HepG2 (cell line): ENCODE measurements around the gene CEACAM5. TPM values are rescaled to one million over a fixed set of nuclear protein-coding genes. Genes with fewer than 3 reads are reported as not detected.

Experiments used
- KDM5B ChIP-seq: sonication (generic); formaldehyde crosslinking; IDR thresholded peaks from 2 replicates; pipeline ENCODE4 v1.4.0; 2020; ENCODE audit warnings: missing genetic modification reagents, mild to moderate bottlenecking, borderline replicate concordance
- RNF2 ChIP-seq: fragments of 450-650 bp; conservative IDR thresholded peaks from 2 replicates; pipeline ENCODE4 v1.6.1; 2016; ENCODE audit warnings: low read depth
- SETDB1 ChIP-seq: sonication (generic); formaldehyde crosslinking; IDR thresholded peaks from 2 replicates; pipeline ENCODE4 v1.5.1; 2020; ENCODE audit warnings: missing genetic modification reagents, mild to moderate bottlenecking, borderline replicate concordance
- SMC3 ChIP-seq: IDR thresholded peaks from 2 replicates; pipeline ENCODE4 v1.6.1; 2011; ENCODE audit warnings: low read length, improper control_type of control experiment
- SNAI1 ChIP-seq: sonication (generic); formaldehyde crosslinking; IDR thresholded peaks from 2 replicates; pipeline ENCODE4 v1.5.0; 2020; ENCODE audit warnings: mild to moderate bottlenecking, missing genetic modification reagents, borderline replicate concordance
- SP5 ChIP-seq: IDR thresholded peaks from 2 replicates; pipeline ENCODE4 v1.6.1; 2016; ENCODE audit warnings: low read depth, borderline replicate concordance
- ZMYM2 ChIP-seq: sonication (generic); formaldehyde crosslinking; IDR thresholded peaks from 2 replicates; pipeline ENCODE4 v1.8.0; 2022; ENCODE audit warnings: mild to moderate bottlenecking, missing genetic modification reagents
- ZNF121 ChIP-seq: sonication (generic); formaldehyde crosslinking; IDR thresholded peaks from 2 replicates; pipeline ENCODE4 v1.5.0; 2020; ENCODE audit warnings: mild to moderate bottlenecking, missing genetic modification reagents
- ZNF274 ChIP-seq: sonication (generic); formaldehyde crosslinking; IDR thresholded peaks from 2 replicates; pipeline ENCODE4 v1.5.1; 2020; ENCODE audit warnings: mild to moderate bottlenecking, missing genetic modification reagents
- ZNF615 ChIP-seq: sonication (generic); formaldehyde crosslinking; IDR thresholded peaks from 2 replicates; pipeline ENCODE4 v1.5.0; 2020; ENCODE audit warnings: mild to moderate bottlenecking, missing genetic modification reagents, borderline replicate concordance
- polyA plus RNA-seq, 8 experiments: library from polyadenylated mRNA; depleted of rRNA in 3 of 8; stranded (reverse) in 7 of 8; unstranded in 1 of 8; fragments of >200 nt; fragmentation: Illumina TruSeq in 4 of 8; extraction: Trizol in 4 of 8; gene quantifications; 2 replicates each; pipeline versions ENCODE4 v1.2.1 to v1.2.3, GENCODE V29; 2011 to 2016; ENCODE audit warnings: low read depth in 4 of 8, missing spikeins in 1 of 8, mixed read lengths in 1 of 8; ENCODE audit not compliant: insufficient read depth in 1 of 8
- total RNA-seq, 5 experiments: library from RNA; depleted of rRNA; stranded (reverse); fragments of >200 nt; fragmentation: Illumina TruSeq; extraction: Trizol; gene quantifications; 2 replicates each; pipeline ENCODE4 v1.2.3, GENCODE V29; 2016; ENCODE audit warnings: low read depth in 1 of 5
- TF ChIP-seq, protein P1 (sequence below), 2 experiments: IDR thresholded peaks; 2 replicates each; pipeline ENCODE4 v1.6.1; 2011 to 2012; ENCODE audit warnings: low read length in 2 of 2, borderline replicate concordance in 1 of 2, low read depth in 1 of 2, mild to moderate bottlenecking in 1 of 2, moderate library complexity in 1 of 2
- TF ChIP-seq, protein P2 (sequence below): IDR thresholded peaks from 2 replicates; pipeline ENCODE4 v1.6.1; 2018; ENCODE audit warnings: missing genetic modification reagents, mild to moderate bottlenecking, missing compliant biosample characterization
- TF ChIP-seq, protein P3 (sequence below): sonication (generic); formaldehyde crosslinking; IDR thresholded peaks from 2 replicates; pipeline ENCODE4 v1.5.1; 2020; ENCODE audit warnings: mild to moderate bottlenecking, missing genetic modification reagents
- TF ChIP-seq, protein P4 (sequence below): sonication (generic); formaldehyde crosslinking; IDR thresholded peaks from 2 replicates; pipeline ENCODE4 v1.8.0; 2022; ENCODE audit warnings: missing genetic modification reagents, mild to moderate bottlenecking, borderline replicate concordance
- TF ChIP-seq, protein P5 (sequence below): sonication (generic); formaldehyde crosslinking; IDR thresholded peaks from 2 replicates; pipeline ENCODE4 v1.4.0; 2020; ENCODE audit warnings: missing genetic modification reagents, borderline replicate concordance

The CEACAM5 gene
- total and polyA plus RNA-seq, 2 of the 13 experiments (the other 11 are each of a cell fraction or from before 2014, with no cell fraction given), result not detected

DNA sequence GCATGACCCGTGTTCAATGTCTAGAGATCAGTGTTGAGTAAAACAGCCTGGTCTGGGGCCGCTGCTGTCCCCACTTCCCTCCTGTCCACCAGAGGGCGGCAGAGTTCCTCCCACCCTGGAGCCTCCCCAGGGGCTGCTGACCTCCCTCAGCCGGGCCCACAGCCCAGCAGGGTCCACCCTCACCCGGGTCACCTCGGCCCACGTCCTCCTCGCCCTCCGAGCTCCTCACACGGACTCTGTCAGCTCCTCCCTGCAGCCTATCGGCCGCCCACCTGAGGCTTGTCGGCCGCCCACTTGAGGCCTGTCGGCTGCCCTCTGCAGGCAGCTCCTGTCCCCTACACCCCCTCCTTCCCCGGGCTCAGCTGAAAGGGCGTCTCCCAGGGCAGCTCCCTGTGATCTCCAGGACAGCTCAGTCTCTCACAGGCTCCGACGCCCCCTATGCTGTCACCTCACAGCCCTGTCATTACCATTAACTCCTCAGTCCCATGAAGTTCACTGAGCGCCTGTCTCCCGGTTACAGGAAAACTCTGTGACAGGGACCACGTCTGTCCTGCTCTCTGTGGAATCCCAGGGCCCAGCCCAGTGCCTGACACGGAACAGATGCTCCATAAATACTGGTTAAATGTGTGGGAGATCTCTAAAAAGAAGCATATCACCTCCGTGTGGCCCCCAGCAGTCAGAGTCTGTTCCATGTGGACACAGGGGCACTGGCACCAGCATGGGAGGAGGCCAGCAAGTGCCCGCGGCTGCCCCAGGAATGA lies 1.5 kb upstream of the CEACAM5 start (continued):
- TF ChIP-seq, protein P1, sequence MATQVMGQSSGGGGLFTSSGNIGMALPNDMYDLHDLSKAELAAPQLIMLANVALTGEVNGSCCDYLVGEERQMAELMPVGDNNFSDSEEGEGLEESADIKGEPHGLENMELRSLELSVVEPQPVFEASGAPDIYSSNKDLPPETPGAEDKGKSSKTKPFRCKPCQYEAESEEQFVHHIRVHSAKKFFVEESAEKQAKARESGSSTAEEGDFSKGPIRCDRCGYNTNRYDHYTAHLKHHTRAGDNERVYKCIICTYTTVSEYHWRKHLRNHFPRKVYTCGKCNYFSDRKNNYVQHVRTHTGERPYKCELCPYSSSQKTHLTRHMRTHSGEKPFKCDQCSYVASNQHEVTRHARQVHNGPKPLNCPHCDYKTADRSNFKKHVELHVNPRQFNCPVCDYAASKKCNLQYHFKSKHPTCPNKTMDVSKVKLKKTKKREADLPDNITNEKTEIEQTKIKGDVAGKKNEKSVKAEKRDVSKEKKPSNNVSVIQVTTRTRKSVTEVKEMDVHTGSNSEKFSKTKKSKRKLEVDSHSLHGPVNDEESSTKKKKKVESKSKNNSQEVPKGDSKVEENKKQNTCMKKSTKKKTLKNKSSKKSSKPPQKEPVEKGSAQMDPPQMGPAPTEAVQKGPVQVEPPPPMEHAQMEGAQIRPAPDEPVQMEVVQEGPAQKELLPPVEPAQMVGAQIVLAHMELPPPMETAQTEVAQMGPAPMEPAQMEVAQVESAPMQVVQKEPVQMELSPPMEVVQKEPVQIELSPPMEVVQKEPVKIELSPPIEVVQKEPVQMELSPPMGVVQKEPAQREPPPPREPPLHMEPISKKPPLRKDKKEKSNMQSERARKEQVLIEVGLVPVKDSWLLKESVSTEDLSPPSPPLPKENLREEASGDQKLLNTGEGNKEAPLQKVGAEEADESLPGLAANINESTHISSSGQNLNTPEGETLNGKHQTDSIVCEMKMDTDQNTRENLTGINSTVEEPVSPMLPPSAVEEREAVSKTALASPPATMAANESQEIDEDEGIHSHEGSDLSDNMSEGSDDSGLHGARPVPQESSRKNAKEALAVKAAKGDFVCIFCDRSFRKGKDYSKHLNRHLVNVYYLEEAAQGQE (IDR thresholded peaks at IDR 0.05; ENCODE audit: borderline replicate concordance in 1 of 2, low read depth in 1 of 2, low read length in 2 of 2), result peak in 1 of 2 experiments; percentile 7
- TF ChIP-seq, protein P2, sequence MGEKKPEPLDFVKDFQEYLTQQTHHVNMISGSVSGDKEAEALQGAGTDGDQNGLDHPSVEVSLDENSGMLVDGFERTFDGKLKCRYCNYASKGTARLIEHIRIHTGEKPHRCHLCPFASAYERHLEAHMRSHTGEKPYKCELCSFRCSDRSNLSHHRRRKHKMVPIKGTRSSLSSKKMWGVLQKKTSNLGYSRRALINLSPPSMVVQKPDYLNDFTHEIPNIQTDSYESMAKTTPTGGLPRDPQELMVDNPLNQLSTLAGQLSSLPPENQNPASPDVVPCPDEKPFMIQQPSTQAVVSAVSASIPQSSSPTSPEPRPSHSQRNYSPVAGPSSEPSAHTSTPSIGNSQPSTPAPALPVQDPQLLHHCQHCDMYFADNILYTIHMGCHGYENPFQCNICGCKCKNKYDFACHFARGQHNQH (CRISPR knock-in tag), result no peak
- TF ChIP-seq SNAI1 (CRISPR knock-in tag) (no peak), ZNF121 (CRISPR knock-in tag) (no peak), ZNF615 (CRISPR knock-in tag) (no peak), SP5 (CRISPR knock-in tag) (0 out of 2 replicates have a peak, but pooled peaks have one; percentile 9), SETDB1 (CRISPR knock-in tag) (no peak), RNF2 (0 out of 2 replicates have a peak, but pooled peaks have one; percentile 43), KDM5B (CRISPR knock-in tag) (no peak; the same call in 1 of the 2 replicates), SMC3 (no peak), ZNF274 (CRISPR knock-in tag) (0 out of 2 replicates have a peak, but pooled peaks have one; percentile 52), ZMYM2 (CRISPR knock-in tag) (no peak)
- TF ChIP-seq, protein P3, sequence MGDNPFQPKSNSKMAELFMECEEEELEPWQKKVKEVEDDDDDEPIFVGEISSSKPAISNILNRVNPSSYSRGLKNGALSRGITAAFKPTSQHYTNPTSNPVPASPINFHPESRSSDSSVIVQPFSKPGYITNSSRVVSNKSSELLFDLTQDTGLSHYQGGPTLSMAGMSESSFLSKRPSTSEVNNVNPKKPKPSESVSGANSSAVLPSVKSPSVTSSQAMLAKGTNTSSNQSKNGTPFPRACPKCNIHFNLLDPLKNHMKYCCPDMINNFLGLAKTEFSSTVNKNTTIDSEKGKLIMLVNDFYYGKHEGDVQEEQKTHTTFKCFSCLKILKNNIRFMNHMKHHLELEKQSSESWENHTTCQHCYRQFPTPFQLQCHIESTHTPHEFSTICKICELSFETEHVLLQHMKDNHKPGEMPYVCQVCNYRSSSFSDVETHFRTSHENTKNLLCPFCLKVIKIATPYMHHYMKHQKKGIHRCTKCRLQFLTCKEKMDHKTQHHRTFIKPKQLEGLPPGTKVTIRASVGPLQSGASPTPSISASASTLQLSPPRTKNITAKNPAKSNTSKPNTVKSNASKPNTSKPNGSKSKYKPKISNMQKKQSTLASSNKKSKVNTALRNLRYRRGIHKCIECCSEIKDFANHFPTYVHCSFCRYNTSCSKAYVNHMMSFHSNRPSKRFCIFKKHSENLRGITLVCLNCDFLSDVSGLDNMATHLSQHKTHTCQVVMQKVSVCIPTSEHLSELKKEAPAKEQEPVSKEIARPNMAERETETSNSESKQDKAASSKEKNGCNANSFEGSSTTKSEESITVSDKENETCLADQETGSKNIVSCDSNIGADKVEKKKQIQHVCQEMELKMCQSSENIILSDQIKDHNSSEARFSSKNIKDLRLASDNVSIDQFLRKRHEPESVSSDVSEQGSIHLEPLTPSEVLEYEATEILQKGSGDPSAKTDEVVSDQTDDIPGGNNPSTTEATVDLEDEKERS (CRISPR knock-in tag), result peak; percentile 39; the same call in 1 of the 2 replicates
- TF ChIP-seq, protein P4, sequence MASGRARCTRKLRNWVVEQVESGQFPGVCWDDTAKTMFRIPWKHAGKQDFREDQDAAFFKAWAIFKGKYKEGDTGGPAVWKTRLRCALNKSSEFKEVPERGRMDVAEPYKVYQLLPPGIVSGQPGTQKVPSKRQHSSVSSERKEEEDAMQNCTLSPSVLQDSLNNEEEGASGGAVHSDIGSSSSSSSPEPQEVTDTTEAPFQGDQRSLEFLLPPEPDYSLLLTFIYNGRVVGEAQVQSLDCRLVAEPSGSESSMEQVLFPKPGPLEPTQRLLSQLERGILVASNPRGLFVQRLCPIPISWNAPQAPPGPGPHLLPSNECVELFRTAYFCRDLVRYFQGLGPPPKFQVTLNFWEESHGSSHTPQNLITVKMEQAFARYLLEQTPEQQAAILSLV (CRISPR knock-in tag), result 0 out of 2 replicates have a peak, but pooled peaks have one; percentile 35
- TF ChIP-seq, protein P5, sequence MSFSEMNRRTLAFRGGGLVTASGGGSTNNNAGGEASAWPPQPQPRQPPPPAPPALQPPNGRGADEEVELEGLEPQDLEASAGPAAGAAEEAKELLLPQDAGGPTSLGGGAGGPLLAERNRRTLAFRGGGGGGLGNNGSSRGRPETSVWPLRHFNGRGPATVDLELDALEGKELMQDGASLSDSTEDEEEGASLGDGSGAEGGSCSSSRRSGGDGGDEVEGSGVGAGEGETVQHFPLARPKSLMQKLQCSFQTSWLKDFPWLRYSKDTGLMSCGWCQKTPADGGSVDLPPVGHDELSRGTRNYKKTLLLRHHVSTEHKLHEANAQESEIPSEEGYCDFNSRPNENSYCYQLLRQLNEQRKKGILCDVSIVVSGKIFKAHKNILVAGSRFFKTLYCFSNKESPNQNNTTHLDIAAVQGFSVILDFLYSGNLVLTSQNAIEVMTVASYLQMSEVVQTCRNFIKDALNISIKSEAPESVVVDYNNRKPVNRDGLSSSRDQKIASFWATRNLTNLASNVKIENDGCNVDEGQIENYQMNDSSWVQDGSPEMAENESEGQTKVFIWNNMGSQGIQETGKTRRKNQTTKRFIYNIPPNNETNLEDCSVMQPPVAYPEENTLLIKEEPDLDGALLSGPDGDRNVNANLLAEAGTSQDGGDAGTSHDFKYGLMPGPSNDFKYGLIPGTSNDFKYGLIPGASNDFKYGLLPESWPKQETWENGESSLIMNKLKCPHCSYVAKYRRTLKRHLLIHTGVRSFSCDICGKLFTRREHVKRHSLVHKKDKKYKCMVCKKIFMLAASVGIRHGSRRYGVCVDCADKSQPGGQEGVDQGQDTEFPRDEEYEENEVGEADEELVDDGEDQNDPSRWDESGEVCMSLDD (CRISPR knock-in tag), result no peak
